GM19239 (cell line): ENCODE results near the gene DRICH1.
"Not testable (repeated sequence)": the region's sequence is repeated elsewhere in the genome, so short reads cannot be mapped to it uniquely, and the experiment has no call there.

ENCODE experiments used
- DNase-seq: peaks from one replicate; pipeline ENCODE4 v3.0.0; 2011; ENCODE audit warnings: low spot score; ENCODE audit not compliant: insufficient read length
- FAIRE-seq: peaks from 2 replicates; lab custom pipeline; 2011; peaks lifted over from hg19 to GRCh38; lab: Jason Lieb, UNC

DRICH1 gene

DNA sequence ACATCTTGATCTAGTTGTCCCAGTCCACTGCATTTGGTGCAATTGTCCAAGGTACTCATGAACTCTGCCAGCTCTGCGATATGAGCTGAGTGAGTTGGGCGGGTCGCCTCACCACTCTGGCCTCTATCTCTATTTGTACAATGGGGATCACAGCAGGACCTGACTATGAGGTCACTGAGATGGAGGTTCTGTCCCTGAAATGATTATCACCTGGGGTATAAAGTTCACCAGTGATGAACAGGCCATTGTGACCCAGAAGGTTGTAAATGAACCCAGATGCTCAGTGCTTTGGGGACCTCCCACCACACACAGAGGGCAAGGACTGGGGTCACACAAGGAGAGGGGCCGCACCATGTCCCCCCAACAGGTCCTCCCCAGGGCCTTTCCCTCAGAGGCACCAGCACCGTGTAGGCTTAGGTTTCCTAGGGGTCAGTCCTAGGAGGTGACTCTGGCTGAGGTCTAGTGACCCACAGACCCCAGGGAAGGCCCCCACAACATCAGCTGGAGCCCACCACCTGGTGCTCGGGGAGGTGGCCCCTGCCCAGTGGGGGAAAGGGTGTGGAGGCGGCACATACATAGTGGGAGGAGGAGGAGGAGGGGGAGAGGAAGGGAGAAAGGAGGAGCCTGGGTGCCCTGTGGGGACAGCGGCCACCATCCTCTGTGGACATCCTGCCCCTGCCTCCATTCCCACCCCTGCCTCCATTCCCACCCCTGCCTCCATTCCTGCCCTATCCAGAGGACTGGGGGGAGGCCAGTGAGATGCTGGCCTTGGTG, 27.0 kb downstream of the DRICH1 start:
- DNase-seq (no peak), FAIRE-seq (no peak)

DNA sequence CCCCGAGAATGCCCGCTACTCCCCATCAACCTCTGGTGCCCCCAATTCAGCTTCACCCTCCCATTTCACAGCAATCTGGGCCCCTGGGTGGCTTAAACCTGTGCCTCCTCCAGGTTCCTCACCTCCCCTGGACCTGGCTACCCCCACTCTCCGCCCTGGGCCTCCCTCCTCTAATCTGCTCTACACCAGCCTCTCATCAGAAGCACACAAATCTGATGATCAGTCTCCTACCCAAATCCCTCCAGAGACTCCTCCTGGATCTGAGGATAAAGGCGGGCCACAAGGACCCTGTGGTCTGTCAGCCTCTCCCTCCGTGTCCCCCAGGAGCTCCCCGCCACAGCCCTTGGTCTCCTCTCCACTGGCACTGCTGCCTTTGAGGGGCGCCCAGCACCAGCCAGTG, 28.9 kb downstream of the DRICH1 start:
- DNase-seq (no peak), FAIRE-seq (no peak)

DNA sequence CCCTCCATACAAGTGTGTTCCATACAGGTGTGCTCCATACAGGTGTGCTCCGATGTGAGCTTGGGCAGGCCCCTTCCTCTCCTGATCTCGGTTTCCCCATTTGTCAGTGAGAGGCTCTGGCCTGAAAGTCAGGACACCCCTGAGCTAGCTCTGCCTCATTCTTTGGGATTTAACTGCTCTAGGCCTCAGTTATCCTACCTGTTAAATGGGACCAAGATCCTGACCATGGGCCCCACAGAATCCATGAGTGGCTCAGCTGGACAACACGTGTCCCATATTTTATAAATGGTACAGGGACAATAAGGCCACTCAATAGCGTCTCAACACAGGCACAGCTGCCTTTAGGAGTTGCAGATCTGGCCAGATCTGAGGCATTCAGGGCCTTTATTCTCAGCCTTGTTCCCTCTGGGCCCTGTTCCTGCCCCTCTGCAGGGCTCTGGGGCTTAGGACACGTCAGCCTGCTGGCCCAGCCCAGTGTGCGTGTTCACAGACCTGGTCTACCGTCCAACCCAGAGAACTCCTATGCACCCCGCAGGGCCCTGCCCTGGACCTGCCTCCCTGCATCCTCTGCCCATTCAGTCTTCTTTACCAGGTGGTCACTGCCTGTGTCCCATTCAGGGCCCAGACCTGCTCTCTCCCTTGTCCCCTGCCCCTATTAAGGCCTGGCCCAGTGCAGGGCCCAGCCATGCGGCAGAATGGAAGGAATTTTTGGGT, 33.2 kb downstream of the DRICH1 start:
- DNase-seq, result no peak
- FAIRE-seq, result no peak

DNA sequence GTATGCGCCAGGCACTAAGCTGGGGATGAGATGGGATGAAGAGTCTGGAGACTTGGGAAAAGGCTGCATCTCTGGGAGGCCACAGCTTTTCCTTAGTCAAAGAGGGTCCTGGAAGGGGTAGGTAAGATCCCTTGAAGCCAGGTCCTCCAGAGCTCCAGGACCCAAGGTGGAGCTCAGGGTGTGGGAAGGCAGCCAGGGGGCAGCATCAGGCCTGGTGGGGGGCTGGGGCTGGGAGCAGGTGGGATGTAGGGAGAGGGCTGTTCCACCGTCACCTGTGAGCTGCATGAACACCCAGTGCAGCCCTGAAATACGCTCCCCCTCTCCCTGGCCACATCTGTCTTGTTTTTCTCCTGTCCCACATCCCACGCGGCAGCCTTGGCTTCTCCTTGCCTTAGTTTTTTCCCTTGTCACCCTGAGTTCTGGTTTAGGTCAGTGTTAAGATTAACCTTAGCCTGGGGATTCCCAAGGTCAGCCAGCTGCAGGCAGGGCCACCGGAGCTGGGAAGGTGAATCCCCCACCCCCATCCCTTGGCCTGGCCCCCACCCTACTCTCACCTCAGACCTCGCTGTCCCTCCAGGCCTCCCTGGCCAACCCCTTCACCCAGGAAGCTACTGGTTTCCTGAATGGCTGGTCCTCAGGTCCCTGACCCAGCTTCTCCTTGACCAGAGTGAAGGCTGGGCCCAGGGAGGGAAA, 34.4 kb downstream of the DRICH1 start:
- peak; percentile 85 for FAIRE-seq

DNA sequence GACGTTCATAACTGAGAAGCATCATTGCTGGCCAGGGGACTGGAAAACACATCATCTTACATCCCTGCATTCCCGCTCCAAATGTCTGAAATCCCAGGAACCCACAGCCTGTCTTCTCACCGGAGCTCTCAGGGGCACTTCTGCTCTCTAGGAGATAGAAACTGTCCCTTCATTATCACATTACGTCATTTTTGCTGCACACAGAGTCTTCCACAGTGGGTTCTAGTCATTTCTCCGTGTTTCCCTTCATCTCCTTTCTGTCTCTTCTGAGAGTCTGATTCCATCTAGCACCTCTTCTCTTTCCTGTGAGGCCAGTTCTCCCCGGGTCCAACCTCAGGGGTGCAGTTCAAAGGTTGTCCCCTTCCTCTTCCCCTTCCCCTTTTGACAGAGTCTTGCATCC, 36.2 kb downstream of the DRICH1 start:
- FAIRE-seq, DNase-seq: not testable (repeated sequence)

More for the DNA sequence above, 34.4 kb downstream of the DRICH1 start:
- not testable (repeated sequence) for DNase-seq

DNA sequence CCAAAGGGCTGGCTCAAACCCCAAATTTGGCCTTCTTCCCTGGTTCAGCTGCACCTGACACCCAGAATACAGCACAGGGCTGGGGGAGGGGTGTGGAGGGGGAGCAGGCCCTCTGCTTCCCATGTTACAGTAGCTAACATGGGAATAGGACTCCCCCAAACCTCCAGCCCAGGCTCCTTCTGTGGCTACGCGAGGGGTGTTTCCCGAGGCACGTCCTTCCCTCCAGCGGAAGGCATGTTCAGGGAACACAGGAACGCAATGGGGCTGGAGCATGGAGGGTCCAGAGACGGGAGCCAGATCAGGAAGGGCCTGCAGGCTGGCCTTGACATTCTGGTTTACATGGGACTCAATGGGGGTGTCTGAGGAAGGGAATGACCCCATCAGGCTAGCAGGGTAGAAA, 40.3 kb downstream of the DRICH1 start:
- FAIRE-seq (no peak), DNase-seq (no peak)

DNA sequence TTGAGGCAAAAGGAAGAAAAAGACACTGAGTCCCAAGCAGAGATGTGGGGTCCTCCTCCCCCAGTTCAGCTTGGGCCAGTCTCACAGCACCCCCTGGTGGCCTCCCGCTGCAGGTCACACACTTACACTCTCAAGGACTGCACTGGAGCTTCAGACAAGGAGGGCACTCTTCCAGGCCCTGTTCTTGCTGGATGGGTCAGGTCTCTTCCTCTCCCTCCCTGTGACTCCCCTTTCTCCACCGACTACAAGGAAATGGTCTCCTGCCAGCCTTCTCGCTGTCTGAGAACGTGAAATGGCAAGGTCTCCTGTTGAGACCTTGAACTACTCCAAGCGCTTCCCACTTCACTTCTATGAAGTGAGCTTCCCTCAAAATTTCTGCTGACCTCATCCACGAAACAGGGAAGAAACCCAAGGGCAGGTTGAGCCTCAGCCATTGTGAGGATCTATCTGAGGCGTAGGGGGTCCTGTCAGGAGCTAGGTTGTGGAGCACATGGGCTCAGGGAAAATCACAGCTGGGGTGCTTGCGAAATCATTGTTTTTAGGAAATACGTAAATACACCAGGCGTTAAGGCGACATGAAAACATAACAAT, 40.8 kb downstream of the DRICH1 start:
- peak; percentile 66 for FAIRE-seq
- peak; percentile 50 for DNase-seq

DNA sequence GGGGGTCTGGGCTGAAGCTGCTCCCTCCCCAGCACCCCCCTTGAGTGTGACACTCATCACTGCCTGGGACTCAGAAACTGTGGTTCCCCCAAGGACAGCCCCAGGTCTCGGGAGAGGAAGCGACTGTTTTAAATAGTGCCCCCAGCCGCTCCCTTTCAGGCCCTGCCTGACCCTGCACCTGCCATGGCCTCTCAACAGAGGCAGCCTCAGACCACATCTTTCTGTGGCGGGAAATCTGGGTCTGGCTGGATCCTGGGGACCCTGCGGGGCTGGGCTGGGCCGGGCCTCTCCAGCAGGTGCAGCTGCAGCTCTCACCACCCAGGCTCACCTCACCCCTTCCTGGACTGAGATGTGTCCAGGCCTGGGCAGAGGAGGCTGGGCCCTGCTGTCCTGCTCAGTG, 48.3 kb downstream of the DRICH1 start:
- DNase-seq, result no peak
- no peak for FAIRE-seq

DNA sequence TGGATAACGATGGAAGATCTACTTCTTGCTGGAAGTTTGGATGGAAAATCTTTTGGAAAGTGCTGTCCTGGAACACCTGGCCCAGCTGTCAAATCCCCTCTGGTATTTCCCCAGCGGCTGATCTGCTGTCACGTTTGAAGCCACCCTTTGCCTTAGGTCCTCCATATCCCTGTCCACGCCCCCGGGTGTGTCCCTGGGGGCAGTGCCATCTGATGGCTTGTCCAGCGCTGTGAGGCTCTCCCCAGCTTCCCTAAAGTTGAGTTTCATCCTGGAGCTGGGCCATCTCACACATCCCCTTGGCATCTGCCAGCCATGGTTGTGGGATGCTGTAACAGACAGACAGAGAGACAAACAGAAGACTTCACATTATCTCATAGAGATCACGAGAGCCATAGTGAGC, 49.0 kb downstream of the DRICH1 start:
- no peak for FAIRE-seq
- no peak for DNase-seq

DNA sequence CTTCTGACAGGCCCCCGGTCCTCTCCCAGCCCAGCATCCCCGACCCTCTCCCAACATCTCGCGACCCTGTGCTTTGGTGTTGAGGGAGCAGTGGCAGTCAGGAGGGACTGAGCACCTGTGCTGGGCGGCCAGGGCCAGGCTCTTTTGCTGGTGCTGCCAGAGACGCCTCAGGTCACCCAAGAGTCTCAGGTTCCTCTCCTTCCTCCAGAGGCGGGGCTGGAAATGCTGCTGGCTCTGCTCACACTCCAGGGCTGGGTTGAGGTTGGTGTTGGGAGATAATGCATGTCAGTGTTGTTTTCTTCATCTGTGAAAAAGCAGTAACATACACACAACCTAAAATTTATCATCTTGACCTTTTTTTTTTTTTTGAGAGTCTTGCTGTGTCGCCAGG, 50.9 kb downstream of the DRICH1 start:
- no peak for DNase-seq
- FAIRE-seq, result no peak

DNA sequence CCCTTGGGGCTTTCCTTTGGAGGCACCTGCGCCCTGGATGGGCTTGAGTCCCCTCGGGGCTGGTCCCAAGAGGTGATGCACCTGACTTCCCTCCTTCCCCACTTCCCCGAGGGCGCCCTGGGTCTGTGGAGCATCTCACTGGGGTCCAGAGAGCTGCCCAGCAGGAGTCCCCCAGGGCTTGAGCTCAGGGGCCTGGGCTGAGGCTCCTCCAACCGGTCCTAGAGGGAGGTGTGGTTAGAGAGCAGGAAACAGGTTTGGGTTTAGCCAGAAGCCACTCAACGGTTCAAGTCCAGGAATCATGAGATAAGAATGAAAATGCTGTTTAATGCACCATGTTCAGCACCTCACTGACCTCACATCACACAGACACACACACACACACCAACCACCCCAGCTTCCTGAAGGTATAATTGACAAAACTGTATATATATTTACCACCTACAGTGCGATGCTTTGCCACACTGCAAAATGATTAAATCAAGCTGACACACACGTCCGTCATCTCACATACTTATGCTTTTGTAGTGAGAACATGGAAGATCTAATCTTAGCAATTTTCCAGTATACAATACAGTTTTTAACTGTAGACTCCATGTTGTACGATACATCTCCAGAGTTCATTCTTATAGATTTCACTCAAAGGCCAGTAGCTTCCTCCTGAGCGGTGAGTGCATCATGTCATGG, 51.4 kb downstream of the DRICH1 start:
- DNase-seq, result no peak
- no peak for FAIRE-seq

DNA sequence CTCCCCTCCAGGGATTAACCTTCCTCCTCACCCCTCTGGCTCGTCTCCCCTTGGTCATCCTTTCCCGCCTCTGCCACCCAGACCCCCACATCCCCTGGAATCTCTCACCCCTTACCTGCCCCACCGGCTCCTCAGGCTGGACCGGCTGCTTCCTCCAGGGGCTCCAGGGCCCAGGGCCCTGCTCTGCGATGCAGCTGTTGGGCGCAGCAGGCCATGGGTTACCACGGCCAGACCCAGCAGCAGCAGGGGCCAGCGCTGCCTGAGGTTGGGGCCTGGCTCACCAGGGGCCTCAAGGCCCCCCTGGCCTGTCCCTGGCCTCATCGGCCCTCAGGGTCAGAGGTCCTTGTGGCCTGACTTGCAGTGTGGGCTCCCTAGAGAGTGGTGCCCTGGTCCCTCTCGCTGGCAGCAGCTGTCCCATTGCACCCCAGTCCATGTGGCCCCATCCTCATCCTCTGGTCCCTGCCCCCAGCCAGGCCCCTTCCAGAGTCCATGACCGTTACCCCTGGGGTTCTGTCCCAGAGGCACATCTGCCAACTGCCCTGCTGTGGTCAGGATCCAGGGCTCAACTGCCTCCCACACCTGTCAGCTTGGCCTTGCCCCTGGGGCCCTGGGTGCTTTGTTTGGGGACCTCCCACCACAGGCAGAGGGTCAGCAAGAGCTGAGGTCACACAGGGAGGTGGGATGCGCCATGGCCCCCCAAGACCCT, 52.1 kb downstream of the DRICH1 start, which contains the start of gene IGLL1:
Gene IGLL1, minus strand, starts transcription at position 421 of the 706 bp plus-strand sequence. Its CDS starts 100 bp downstream, at position 321.
- DNase-seq (no peak), FAIRE-seq (no peak)

DNA sequence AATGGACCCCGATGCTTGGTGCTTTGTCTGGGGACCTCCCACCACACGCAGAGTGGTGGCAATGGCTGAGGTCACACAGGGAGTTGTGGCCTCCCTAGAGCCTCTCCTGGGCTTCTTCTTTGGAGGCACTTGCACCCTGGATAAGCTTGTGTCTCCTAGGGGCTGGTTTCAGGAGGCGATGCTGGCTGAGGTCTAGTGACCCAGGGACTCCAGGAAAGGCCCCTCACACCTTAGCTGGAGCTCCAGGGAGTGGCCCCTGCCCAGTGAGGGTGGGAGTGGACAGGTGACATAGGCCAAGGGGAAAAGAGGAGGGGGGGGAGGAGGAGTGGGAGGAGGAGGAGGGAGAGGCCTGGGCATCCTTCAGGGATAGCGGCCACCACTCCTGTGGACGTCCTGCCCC, 52.8 kb downstream of the DRICH1 start:
- DNase-seq (no peak), FAIRE-seq (no peak)

DNA sequence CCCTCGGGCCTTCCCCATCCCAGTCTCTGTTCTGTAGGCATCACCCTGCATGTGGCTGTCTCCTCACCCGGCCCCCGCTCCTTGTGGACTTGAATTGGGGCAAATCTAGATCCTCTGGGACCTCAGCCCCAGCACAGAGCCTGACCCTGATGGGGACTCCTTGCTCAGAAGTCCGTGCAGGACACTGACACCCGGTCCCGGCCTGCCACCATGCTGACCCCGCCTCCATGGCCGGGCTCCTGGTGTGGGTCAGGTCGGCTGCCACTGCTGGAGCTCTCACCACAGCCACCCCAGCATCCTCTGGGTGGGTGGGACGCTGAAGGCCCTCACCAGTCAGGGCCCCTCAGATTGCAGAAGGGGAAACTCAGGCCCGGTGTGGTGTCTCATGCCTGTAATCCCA, 53.8 kb downstream of the DRICH1 start:
- FAIRE-seq (no peak), DNase-seq (no peak)

DNA sequence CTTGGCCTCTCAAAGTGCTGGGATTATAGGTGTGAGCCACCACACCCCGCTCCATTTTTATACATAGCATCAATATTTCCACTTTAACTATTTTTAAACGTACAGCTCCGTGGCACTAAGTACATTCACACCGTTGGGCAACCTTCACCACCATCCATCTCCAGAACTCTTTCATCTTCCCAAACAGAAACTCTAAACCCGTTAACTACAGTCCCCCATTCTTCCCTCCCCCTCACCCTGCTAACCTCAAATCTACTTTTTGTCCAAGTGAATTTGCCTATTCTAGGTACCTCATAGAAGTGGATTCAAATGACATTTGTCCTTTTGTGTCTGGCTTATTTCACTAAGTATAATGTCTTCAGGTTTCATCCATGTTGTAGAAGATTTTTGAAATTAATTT, 55.4 kb downstream of the DRICH1 start:
- DNase-seq, result no peak
- FAIRE-seq, result no peak

DNA sequence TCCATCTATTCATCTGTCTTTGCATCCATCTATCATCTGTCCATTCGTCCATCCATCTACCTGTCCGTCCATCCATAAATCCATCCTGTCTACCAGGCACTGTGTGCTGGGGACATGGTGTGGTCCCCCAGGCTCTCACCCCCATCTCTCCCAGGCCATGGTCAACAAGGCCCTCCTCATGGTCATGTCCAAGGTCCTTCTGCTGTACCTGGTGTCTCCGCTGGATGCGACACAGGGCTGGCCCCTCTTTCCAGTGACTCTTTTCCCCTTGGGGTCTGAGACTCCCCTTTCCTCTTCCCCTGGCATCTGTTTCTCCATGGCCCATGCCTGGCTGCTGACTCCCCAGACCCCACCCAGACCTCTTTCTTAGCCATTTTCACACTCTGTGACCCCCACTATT, 56.5 kb downstream of the DRICH1 start:
- DNase-seq, result no peak
- no peak for FAIRE-seq

DNA sequence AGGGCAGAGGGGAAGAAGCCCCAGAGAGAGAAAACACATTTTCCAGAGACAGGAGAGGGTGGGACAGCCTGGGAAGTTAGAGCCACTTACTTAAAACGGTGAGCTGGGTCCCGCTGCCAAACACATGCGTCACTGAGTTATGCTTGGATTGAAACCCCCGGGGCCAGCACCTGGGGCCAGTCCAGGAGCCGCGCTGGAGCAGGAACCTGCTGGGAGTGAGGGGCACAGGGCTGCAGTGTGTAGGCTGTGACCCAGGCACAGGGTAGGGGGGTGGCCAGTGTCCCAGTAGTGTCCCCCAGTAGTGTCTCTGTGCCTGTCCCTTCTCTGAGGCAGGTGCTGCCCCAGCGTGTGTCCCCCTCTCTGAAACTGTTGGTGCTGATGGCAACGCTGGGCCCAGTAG, 57.2 kb downstream of the DRICH1 start:
- FAIRE-seq, result no peak
- no peak for DNase-seq

DNA sequence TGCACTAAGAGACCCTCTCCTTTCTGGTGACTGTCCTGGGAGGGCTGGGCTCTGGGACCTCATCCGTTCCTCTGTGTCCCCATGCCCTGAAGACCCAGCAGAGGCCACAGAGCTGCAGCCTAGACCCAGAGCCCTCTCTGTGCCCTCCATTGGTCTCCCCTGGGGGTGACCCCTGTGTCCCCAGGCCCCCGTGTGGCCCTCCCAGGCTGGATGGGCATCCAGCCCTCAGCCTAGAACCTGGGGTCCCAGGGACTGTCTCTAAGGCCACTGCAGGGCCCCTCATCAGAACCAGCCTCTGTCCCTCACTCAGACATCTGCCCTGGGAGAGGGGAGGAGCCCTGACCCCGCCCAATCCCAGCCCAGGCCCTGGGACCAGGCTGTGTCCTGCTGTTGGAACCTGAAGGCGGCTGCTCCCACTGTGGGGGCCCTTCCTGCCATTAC, 57.7 kb downstream of the DRICH1 start:
- FAIRE-seq (no peak), DNase-seq (no peak)

DNA sequence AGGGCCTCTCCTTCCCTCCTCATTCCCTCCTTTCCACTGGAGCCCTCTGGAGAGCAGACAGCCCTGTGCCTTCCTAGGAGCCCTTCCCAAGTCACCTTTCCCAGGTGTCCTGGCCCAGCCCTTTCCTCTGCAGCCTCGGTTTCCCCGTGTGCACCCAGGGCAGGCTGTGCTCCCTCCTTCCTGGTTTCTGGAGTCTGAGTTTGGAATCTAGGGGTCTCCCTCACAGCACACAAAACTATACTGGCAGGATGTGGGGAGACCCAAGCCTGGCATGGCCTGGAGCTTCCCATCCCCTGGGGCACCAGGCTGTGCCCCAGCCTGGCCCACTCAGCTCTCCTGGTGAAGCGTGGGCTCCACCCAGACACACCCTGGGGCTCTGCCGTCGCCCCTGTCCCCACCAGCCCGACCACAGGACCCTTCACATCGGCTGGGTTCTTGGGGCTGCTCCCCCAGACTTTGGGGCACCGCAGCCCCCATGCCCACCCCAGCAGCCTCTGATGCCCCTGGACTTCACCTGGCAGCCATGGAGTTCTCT, 58.4 kb downstream of the DRICH1 start:
- not testable (repeated sequence) for DNase-seq, FAIRE-seq
